NCI-H226 (cell line): ENCODE data around the gene GPR135.
"Not testable (repeated sequence)": the region's sequence is repeated elsewhere in the genome, so short reads cannot be mapped to it uniquely, and the experiment has no call there.

Experiments used
- DNase-seq: peaks from one replicate; pipeline ENCODE4 v3.0.0-alpha.2; 2015

GPR135 gene

DNA sequence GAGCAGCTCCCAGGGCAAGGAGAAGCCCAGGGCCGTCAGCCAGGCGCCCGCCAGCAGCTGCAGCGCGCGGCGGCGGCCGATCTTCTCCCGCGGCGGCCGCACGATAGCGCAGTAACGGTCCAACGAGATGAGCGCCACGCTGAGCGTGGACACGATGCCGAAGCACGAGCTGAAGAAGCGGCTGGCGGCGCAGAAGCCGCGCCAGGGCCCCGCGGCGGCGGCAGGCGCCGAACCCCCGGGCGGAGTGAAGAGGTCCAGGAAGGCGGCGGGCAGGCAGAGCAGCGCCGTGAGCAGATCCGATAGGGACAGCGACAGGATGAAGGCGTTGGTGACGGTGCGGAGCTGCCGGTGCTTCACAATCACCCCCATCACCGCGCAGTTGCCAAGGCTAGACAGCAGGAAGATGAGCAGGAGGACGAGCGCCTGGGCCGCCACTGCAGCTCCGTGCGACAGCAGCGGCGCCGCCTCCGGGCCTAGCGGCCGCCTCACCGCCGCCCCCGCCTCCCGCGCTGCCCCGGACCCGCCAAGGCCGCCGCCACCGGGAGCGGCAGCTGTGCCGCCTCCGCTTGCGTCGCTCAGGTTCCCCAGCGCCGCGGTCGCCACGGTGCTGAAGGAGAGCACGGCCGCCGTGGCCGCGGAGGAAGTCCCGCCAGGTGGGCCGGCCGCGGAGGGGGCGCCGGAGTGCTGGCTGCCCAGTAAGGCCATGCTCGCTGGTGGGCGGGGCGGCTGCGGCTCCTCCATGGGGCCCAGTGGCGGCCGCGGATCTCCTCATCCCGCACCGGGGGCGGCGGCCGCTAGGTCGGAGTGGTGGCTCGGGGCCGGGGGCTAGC is 479 bp downstream of the GPR135 start:
- no peak for DNase-seq

DNA sequence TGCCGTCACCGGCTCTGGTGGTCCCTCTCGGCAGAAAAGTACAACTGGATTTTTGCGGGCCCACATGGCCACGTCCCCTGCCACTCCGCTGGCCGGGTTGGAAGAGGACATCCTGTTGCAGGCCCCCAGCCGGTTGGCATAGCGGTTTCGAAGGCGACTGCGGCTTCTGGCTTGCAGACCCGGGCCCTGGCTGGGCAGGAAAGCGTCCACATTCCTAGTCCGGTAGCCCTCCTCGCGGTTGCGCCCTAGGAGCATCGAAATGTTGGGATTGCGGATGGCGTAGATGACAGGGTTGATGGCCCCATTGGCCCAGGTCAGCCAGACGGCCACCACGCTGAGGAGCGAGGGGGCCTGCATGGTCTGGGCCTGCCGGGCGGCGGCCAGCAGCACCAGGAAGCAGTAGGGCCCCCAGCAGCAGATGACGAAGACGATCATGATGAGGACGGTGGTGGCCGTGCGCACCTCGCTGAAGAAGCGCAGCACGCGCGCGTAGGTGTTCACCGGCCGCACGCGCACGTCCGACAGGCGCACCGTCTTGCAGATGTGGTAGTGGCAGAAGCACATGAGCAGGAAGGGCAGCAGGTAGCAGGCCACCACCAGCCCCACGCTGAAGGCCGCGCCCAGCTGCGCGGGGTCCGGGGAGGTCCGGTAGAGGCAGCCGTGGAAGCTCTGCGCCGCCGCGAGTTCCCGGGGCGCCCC is 1.2 kb downstream of the GPR135 start:
- DNase-seq = no peak

DNA sequence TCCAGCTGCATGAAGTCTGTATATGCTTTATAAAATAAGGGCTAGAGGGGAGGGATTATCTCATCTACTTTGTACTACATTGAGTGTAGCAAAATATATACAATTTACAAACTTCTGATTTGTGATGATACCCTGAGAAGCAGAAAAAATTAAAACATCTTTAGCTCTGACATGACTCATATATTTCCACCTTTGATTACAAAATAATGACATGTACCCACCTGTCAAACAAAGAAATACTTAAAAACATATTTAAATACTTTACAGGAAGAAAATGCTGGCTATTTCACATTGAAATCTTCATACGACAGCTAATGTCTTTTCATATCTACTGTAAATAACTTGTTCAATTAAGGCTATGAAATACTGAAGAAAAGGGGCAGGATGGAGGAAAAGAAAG is 3.3 kb downstream of the GPR135 start:
- no peak for DNase-seq

DNA sequence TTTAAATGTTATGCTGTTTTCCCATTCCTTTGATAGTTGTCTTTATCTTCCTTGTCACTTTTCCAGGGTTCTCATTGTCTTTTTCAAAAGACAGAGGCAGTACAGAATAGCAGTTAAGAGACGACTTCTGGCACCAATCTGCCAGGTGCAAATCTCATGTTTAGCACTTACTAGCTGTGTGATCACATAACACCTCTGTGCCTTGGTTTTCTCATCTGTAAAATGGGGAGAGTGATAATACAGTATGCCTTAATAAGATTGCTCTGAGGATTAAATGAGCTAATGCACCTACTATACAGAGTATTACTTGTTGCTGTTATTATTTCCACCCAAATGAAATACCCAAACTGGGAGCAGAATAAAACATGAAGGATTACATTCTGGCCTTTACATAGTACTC is 4.8 kb downstream of the GPR135 start:
- DNase-seq = no peak

DNA sequence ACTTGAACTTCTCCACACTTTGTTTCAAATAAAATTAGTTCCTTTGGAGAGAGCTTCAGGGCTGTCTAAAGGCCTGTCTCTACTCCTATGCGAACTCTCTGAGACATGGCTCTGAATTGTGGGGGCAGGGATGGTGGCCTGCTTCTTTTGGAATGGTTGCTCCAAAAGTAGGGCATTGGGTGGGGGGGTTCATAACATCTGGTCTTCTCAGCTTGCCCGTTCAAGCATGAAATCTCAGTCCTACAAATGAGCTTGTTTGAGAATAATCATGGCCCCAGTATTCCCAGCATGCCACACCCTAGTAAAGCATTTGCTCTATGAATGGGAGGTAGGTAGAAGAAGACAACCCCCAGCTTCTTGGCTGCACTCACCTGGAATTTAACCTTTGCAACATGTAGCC is 6.7 kb downstream of the GPR135 start:
- DNase-seq = no peak

DNA sequence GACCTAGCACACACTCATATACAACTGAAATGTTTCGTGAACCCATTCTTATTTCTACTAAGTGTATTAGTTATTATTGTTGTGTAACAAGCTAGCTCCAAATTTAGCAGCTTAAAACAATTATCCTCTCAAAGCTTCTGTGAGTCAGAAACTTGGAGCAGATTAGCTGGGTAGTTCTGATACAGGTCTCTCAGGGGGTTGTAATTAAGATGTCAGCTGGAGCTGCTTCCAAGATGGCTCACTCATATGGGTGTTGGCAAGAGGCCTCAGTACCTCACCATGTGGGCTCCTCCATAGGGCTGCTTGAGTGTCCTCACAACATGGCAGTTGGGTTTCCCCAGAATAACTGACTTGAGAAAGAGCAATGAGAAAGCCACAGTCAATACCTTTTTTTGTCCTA is 9.8 kb downstream of the GPR135 start:
- no peak for DNase-seq

DNA sequence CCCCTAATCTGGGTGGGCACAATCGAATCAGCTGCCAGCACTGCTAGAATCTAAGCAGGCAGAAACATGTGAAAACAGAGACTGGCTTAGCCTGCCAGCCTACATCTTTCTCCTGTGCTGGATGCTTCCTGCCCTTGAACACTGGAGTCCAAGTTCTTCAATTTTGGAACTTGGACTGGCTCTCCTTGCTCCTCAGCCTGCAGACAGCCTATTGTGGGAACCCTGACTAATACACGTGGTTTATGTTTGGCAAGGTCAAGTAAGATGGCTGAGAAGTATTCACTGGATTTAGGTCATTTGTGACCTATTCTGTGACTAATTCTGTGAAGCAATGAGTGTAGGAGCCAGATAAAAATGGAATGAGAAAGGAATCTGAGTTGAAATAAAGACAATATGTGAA is 11.0 kb downstream of the GPR135 start:
- DNase-seq = peak; percentile 88

DNA sequence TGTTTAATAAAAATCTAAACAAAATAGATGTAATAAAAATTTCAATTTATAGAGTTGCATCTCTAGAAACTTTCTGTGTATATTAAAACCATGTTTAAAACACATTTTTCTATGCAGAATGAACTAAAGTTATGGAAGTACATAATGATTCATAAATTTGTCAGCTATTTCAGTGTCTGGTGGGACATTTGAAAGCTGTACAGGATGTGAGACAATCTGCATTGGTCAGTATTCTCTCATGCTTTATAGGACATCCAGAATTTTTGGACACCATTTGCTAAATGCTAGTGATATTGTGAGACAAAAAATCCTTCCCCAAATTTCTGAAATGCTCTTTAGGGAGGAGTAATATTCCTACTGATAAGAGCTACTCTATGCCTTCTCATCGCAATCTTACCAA is 13.3 kb downstream of the GPR135 start:
- DNase-seq = no peak

DNA sequence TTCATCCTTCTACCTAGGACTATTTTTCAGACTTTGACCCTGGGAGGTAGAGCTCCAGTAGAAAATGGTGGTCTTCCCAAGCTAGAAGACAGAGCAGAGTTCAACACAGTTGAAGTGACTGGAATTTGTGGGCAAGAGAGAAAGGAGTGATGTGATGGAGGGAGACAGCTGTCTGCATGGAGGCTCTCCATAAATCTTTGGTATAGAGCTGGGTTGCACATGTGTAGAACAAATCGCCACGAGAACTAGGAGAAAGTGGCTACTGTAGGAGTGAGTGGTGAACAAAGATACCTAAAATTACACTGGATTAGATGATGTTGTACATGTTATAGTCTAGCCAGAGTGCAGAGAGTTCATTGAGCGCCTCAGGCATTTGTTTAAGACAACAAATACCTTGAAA is 14.5 kb downstream of the GPR135 start:
- DNase-seq = no peak

DNA sequence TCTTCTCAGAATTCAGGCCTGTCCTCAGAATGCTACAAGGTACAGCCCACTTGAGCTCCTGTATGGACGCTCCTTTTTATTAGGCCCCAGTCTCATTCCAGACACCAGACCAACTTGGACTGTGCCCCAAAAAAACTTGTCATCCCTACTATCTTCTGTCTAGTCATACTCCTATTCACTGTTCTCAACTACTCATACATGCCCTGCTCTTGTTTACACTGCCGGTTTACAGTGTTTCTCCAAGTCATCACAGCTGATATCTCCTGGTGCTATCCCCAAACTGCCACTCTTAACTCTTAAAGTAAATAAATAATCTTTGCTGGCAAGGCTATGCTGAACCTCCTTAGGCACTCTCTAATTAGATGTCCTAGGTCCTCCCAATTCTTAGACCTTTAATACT is 16.5 kb downstream of the GPR135 start:
- DNase-seq = not testable (repeated sequence)

DNA sequence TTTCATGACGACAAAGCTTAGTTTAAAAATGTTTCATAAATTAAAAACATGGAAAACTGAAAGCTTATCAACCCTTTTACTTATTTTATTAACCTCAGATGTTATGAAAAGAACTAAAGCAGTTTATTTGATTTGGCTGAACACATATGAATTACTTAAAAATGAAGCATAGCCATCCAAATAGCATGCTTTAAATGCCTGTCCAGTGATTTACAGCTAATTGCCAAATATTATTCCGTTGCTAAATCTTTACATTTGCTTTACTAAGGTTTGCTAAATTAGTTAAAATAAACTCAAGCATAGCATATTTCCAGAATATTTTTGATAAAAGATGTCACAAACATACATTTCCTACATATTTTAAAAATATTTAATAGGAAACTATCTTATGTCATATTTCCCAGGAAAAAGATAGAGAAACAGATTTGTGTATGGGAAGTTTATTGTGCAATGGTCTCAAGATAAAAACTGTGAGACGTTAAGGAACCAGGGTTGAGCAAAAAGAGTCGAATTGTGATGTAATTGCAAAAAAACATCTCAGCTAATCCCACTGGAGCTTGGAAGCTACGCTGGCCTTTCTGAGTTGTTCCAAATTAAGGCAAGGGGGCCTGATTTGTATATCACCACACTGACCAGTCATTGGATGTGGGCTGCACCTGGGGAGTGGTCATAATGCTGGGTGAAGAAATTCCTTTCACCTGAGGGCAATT is 25.8 kb downstream of the GPR135 start:
- peak; percentile 53 for DNase-seq

DNA sequence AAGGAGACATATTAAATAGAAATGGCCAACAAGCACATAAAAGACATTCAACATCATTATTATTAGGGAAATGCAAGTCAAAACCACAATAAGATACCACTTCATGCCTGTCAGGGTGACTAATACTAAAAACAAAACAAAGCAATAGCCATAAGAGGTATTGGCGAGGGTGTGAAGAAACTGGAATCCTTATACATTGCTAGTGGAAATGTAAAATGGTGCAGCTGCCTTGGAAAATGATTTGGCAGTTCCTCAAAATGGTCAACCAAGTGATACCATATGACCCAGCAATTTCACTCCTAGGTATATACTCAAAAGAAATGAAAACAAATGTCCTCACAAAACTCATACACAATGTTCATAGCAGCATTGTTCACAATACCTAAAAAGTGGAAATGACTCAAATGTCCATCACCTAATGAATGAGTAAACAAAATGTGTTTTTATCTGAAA is 27.0 kb downstream of the GPR135 start:
- peak; percentile 88 for DNase-seq

DNA sequence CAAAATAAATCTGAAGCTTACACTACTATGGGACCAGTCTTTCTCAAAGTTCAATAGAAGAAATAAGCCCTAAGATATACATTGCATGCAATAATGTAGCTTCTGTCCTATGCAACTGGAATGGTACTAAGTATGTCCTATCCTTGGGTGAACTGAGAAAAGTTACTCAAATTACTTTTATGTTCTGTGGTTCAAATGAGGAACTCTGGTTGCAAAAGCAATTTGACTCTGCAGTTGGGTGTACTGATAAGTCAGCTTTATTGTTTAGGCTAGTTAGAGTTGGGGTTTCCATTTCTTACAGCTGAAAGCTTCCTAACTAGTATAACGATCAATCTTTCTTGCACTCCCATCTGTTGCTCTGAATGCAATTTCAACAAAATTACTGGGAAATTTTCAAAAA is 29.2 kb downstream of the GPR135 start:
- DNase-seq = no peak

DNA sequence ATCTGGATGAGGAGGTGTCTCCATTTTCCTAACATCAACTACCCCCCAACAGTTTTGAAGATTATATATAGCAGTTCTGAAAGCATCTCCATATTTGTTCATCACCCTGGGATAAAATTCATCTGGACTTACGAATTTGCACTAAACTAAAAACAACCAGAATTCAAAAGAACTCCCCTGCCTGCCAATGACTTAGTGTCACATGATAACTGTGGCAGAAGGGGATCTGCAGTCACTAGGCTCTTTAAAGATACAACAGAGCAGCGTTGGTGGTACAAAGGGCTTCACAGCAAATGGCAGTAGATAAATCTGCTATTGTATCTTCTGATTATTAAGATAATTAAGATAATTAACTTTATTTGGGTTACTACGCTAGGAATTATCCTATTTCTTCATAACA is 30.1 kb downstream of the GPR135 start:
- no peak for DNase-seq

DNA sequence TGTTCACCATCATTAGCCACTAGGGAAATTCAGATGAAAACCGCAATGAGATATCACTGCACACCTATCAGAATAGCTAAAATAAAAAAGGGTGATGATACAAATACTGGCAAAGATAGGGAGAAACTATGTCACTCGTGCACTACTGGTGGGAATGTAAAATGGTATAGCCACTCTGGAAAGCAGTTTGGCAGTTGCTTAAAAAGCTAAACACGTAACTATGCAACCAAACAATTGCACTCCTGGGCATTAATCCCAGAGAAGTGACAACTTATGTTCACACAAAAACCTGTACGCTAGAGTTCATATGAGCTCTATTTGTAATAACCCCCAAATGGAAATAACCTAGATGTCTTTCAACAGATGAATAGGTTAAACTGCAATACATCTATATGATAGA is 35.4 kb downstream of the GPR135 start:
- DNase-seq = no peak

DNA sequence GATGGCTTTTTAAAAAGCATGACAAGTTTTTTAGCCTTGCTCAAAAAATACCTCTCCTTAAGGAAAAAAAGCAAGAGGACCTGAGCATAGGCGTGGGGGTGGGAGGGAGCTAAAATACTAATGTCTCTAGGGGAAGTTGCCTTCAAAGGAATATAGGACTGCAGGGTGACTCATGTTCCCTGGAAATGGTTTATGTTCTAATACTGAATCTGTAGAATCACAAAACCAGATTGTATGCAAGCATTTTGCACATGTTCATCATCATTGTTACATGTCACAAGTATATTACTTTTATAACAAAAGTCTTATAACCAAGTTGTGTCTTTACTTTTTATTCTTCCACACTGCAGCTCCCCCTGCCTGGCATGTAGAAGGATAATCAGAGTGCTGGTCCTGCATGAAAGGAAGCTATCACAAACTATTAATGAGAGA is 36.6 kb downstream of the GPR135 start:
- peak; percentile 22 for DNase-seq

DNA sequence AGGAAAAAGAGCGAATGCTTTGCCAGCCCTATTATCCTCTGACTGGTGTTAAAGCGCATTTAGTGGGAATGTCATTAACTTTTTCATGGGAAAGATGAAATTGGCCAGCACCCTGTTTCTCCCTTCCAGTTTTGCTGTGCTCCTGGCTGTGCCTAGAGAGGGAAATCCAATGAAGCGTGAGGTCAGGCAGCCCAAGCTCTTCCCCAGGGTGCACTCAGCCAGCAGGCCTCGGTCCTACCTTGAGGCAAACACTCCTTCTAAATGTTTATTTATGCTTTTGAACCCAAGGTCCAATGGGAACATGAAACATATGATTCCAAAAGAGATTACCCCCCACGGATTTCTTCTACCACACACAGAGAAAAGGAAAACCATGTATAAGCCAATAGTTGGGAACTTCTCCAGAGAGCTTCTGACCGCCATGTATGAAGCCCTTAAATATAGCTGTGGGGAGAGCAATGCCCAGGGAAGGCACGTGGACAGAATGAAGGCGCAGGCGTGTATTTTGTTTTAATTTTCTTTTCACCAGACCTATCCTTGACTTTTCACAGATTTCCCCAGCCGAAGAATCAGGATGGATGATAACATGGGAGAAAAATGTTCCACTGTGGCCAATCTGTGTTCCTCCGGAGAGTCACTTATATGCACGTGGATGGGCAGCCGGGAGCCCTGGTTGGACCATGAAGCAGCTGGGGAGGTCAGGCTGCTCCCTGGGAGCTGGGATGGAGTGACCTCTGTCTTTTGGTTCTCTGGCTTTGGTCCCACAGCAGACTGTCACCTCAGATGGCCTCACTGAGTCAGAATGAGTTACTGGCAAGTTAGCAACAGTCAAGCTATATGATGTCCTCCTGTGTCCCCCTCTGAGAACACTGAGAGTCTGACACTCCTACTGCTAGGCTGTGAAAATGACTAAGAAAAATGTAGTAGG is 37.3 kb downstream of the GPR135 start:
- DNase-seq = no peak

DNA sequence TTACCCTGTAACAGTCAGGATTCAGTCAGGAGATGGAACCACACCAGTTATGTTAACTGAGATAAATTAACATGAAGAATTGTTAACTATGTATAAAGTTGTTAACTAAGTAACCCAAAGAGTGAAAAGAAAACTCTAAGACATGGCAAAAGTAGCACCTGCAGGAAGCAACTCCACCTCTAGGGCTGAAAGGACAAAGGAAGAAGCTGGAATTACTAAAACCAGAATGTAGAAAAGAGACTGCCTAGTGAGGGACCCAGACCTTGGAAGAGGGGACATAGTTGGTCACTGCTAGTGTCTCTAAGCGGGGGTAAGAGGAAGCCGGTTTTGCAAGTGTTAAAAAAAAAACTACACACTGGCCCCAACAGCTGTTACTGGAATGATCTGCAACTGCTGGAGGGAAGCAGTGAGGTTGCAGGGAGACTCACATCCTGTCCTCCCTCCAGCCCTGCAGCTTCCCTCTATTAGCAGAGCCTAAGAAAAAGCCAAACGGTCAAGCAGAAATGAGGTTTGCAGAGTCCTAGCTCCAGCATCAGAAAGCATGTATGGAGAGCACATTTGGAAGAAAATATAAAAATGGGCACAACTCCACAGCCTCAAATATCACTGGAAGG is 39.8 kb downstream of the GPR135 start:
- DNase-seq = no peak

DNA sequence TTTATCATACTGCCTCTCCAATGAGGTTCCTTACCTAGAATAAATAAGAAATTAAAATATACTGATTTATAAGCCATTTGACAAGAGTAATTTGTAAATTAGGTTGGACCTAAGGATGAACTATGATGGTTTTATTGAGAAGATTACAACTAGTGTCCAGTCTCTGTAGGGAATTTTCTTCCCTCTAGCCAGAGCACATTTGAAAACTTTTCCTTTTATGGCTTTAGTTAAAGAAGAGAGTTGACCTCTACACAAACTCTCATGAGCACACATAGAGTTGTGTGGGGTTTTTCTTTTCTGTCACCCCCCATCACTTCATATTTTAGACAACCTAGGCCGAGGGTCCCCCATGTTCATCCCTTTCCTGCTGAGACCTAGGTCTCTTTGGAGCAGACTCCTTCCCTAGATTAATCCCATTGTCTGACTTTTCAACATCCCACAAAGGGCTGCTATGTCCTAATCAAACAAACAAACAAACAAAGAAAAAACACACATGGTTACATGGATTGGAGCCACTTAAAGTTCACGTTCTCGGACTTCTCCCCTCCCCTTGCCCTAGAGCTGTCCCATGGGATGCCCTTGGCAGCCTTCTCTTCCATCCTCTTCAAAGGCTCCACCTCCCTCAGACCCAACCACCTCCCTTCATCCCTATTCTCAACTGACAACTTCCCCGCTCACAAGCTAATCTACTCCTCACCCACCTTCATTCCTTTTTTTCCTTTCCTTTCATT is 40.7 kb downstream of the GPR135 start:
- DNase-seq = no peak

DNA sequence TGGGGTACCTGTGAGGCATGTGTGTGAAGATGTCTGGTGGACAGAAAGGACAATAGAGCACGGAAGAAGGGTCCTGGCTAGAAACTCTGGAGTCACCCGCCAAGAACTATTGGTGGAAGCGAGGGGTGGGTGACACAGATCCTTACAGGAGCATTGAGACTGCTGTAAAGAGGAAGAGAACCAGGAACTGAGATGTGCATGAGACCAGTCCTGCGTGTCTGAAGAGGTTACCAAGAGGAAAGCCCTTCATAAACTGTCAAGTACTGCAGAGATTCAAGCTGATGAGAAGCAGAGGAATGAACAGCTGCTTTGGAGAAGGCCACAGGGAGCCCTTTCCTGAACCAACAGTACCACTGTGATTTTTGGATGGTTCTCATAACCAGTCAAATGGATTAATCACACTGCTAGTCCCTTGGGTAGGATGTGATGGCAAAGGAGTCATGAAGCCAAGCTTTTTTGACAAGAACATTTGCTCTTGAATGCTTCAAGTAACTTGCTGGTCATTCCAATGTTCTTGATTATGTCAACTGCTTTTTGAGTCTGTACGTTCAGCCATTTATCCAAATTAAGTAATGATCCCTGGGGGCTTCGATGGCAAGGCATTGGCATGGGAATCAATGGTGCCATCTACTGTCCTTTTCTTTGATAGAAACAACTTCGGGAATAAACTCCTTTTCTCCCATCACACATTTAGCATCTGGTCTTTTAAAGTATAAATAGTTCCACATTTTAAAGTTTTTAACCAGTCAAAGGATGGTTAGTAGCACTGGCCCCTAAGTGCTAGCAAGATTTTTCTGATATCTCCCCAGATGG is 42.9 kb downstream of the GPR135 start:
- DNase-seq = no peak

DNA sequence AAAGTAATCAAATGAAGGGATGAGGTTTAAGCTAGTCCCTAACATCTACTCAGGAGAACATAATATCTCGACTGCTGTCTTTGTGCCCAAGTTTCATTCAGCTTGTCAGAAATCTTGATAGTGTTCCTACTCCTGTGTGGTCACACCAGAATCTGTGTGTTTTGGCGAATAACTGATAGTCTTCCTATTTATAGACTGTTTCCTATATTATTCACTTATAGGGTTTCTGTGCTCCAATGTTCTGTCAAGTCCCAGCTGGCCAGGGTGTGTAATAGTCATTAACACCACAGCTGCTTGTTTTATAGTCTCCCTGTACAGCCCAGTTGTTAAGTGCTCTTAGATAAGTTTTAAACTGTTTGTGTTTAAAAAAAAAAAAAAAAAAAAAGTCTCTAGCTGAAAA is 45.9 kb downstream of the GPR135 start:
- no peak for DNase-seq
